GM12891 (cell line): Measurements from ENCODE around the gene TBL1X.

Experiments
- DNase-seq: peaks from one replicate; pipeline ENCODE4 v3.0.0; 2011; ENCODE audit warnings: low spot score; ENCODE audit not compliant: insufficient read length
- FAIRE-seq: peaks from 2 replicates; lab custom pipeline; 2011; peaks lifted over from hg19 to GRCh38; lab: Jason Lieb, UNC
- PAX5 ChIP-seq: IDR thresholded peaks from 2 replicates; pipeline ENCODE4 v1.6.1; 2011; ENCODE audit warnings: low read length, moderate library complexity, mild to moderate bottlenecking; ENCODE audit not compliant: insufficient read depth, severe bottlenecking
- POLR2A ChIP-seq: IDR thresholded peaks from 2 replicates; pipeline ENCODE4 v1.6.1; 2011; ENCODE audit warnings: low read depth, low read length, control low read depth
- POLR2AphosphoS5 ChIP-seq: IDR thresholded peaks from 2 replicates; pipeline ENCODE4 v1.6.1; 2011; ENCODE audit warnings: low read depth, low read length, control low read depth
- POU2F2 ChIP-seq: IDR thresholded peaks from 2 replicates; pipeline ENCODE4 v1.6.1; 2011; ENCODE audit warnings: low read depth, mild to moderate bottlenecking, control low read depth, low read length, moderate library complexity
- SPI1 ChIP-seq: IDR thresholded peaks from 2 replicates; pipeline ENCODE4 v1.6.1; 2011; ENCODE audit warnings: low read depth, low read length, control low read depth
- TAF1 ChIP-seq: IDR thresholded peaks from 2 replicates; pipeline ENCODE4 v1.6.1; 2011; ENCODE audit warnings: low read depth, low read length, control low read depth

The TBL1X gene

DNA sequence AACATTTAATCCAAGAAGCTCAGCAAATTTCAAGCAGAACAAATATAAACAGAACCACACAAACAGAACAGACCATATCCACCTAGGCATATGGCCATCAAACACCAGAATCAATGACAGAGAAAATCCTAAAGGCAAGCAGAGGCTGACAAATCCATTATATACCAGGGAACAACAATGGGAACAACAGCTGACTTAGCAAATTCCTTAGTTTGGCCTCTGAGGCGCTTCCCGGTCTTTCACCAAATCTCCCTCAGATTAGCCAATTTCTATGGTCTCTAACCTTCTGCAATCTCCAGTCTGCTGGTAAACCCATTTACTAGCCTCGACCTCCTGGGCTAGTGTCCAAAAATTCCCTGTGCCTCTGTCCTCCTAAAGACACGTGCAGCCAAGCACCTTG lies 241.6 kb downstream of the TBL1X start:
- DNase-seq, result no peak
- no peak for TF ChIP-seq POLR2A
- TF ChIP-seq POU2F2, result no peak
- FAIRE-seq, result no peak

DNA sequence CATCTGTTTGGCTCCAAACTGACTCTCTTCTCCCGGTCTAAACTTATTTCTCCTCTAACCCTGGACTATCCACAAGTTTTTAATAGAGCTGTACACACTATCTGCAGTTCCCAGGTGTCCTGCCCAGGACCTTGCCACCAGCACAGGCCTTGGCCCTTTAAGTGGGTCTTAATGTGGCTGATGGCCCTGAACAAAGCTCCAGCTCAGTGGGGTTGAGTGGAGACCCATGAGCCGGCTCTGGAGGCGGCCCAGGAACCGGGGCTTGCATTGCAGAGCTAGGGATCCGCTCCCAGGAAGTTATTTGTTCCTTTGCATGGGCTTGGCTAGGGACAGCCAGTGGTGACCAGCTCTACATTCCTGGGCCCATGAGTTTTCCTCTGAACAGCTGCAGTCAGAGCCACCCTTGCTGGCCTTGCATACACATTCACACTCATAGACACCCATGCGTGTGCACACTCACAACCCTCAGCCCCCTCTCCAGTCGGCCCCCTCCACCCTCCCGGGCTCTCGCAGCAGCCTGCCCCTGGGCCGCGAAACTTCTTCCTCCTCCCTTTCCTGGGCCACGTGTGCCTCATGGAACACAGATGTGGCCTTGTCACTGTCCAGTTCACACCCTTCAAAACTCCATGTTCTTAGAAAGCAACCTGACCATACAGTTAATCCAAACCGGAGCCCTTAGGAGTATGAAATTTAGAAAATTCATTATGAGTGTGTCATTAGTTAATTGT lies 242.6 kb downstream of the TBL1X start:
- FAIRE-seq (no peak), DNase-seq (no peak)
- TF ChIP-seq POU2F2, result no peak
- no peak for TF ChIP-seq PAX5
- TF ChIP-seq SPI1, result no peak
- TF ChIP-seq POLR2AphosphoS5, result no peak
- TF ChIP-seq TAF1, result no peak
- TF ChIP-seq POLR2A, result no peak

DNA sequence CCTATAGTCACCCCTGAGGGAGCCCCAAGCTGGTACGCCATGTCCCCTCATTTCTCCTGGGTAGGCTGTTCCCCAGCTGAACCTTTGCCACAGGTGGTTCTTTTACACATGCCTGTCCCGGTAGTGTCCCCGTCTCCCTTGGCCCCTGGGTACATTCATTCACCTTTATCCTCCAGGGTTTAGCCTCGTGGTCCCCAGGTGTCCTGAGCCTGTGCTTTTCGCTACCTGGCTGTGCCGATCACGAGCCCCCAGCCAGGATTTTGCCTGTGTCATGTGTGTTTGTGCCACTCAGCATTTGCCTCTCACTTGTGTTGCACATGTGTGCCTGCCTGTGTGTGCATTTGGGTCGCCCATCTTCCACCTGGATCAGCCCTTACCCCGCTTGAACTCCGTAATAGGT lies 243.2 kb downstream of the TBL1X start:
- TF ChIP-seq POLR2AphosphoS5 (no peak), TAF1 (no peak), PAX5 (no peak), POU2F2 (no peak), POLR2A (no peak), SPI1 (no peak)
- no peak for DNase-seq
- no peak for FAIRE-seq

DNA sequence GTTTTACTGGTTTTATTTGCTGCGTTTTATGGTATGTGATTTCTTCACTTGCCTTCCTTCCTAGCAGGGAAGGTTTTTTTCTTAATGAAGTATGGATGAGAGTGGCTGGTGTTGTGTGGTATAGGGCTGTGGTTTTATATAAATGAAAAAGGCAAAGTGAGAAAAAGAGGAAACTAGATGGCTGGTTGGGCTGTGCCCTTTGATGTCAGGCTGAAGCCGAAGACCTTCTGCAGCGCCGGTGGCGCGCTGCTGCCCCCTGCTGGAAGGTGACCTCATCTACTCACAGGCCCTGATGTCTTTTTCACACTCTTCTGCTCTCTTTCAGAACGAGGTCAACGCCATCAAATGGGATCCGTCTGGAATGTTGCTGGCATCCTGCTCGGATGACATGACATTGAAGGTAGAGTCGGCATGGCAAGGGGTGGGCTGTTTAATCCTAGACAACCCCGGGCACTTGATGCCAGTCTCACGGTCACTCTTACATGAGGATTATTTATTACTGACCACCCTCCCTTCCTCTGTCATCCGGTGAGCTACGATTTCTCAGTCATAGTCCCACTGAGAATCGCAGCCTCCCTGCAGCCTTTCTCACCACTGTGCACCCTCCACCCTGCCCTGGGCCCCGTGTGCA lies 244.2 kb downstream of the TBL1X start:
- peak; percentile 49 for DNase-seq
- TF ChIP-seq POU2F2 (no peak), TAF1 (no peak), POLR2A (no peak), POLR2AphosphoS5 (no peak), PAX5 (no peak), SPI1 (no peak)
- peak; percentile 94 for FAIRE-seq

DNA sequence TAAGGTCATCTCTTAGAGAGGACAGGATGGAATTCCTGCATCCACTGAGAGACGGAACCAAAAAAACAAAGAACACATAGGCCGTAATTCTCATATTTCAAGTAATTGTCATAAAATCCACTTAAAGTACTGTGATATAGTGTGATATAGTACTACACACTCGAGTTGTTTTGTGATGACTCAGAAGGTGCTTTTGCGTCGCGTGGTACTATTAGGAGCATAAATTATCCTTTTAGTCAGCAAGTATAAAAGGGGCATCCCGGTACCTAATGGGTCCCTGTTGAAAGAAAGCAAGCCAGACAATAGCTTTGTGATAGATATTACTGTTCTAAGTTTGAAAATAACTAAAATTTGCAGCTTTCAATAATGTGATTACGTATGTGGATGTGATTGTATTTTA lies 245.5 kb downstream of the TBL1X start:
- DNase-seq, result no peak
- no peak for FAIRE-seq
- no peak for TF ChIP-seq POLR2A
- TF ChIP-seq TAF1, result no peak
- no peak for TF ChIP-seq POLR2AphosphoS5
- no peak for TF ChIP-seq PAX5
- TF ChIP-seq SPI1, result no peak
- TF ChIP-seq POU2F2, result no peak

DNA sequence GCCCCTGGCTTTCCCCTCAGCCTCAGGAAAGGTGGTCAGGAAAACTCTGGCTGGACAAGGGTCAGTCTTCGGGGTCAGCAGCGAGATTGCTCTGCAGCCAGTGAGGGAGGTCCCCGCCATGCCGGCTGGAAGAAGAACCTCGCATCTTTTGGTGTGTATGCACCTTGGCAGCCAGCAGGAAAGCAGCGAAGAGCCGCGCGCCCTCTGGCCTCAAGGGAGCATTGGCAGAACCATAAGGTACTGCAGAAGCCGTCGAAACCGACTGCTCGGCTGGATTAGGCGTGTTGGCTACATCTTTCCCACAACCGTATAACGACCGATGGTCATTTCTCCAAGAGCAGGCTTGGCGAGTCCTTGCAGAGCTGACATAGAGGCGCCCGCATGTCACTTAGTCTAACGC lies 252.5 kb downstream of the TBL1X start:
- TF ChIP-seq POLR2AphosphoS5 (no peak), SPI1 (no peak), POU2F2 (no peak), PAX5 (no peak), TAF1 (no peak), POLR2A (no peak)
- FAIRE-seq, result no peak
- no peak for DNase-seq

DNA sequence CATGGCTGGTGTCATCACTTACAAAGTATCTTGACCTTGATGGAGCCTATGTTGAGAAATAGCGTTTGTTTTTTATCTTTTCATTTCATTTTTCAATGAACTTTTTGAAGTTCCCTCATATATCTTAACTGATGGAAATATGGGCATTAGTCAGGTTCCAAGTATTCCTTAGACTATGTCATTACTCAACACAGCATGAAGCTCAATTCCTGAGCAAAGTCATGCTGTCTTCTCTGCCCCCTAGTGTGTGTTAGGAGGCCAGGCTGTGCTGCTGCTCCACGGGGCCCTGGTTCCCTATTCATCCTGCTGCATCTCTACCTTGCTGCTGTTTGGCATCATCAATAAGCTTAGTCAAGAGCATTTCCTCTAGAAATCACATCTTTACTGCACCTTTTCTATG lies 259.9 kb downstream of the TBL1X start:
- TF ChIP-seq POLR2A, result no peak
- no peak for TF ChIP-seq TAF1
- no peak for TF ChIP-seq SPI1
- no peak for TF ChIP-seq POLR2AphosphoS5
- no peak for TF ChIP-seq PAX5
- TF ChIP-seq POU2F2, result no peak
- FAIRE-seq (no peak), DNase-seq (no peak)

DNA sequence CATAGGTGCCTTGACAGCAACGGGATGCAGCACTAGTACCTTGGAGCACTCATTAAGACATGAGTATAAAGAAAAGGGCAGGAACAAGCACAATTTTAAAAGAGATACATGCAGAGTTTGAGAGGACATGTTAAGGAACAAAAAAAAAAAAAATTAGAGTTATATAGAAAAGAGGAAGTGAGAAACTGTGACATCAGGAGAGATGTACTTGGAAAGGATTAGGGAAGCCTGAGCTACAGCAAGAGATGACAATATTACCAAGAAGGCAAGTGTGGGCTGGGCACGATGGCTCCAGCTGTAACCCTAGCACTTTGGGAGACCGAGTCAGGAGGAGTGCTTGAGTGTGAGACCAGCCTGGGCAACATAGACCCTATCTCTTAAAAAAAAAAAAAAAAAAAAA lies 263.4 kb downstream of the TBL1X start:
- TF ChIP-seq SPI1 (peak; percentile 92), PAX5 (no peak), POLR2AphosphoS5 (no peak)
- peak; percentile 43 for FAIRE-seq
- no peak for DNase-seq

DNA sequence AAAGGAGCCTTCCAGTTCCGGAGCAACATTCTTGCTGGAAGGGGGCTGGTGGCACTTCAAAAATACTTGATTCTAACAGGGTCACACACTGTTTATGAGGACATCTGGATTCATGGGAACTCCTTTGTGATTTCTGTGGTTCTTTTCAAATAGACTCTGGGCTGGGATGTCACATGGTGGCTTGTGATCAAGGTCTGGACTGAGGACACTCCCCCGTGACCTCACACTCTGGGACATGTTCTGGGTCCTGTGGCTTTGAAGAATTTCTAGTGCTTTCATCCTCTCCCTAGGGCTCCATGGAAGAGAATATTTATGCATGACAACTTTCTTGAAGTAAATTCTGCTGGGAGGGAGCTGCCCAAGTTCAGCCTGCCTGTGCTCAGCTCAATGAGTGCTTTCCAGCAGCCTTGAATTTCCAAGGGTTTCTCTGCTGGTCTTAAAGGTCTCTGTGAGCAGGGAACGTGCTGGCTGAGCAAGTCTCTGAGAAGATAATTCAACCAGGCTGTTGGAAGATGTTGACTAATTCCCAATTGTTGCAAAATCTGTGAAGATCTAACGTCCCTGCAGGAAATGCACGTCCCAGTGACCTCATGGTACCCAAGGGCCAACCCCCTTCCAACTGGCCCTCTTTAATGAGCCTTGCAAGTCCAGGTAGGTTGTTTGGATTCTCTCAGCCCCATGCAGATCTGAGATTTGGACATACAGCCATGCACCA lies 264.5 kb downstream of the TBL1X start:
- no peak for DNase-seq
- TF ChIP-seq PAX5 (no peak), POLR2A (no peak), POLR2AphosphoS5 (no peak), TAF1 (no peak), POU2F2 (no peak), SPI1 (no peak)
- no peak for FAIRE-seq
